Suppressor macrophage treated with lipopolysaccharide for 1 hour (primary cell): ENCODE data around the gene RAB20.
"Not testable (repeated sequence)": the region's sequence is repeated elsewhere in the genome, so short reads cannot be mapped to it uniquely, and the experiment has no call there.

ENCODE experiments used
- DNase-seq, 3 donors: peaks; one replicate each; pipeline ENCODE4 v3.0.0-alpha.2; 2020 to 2022

RAB20 gene

DNA sequence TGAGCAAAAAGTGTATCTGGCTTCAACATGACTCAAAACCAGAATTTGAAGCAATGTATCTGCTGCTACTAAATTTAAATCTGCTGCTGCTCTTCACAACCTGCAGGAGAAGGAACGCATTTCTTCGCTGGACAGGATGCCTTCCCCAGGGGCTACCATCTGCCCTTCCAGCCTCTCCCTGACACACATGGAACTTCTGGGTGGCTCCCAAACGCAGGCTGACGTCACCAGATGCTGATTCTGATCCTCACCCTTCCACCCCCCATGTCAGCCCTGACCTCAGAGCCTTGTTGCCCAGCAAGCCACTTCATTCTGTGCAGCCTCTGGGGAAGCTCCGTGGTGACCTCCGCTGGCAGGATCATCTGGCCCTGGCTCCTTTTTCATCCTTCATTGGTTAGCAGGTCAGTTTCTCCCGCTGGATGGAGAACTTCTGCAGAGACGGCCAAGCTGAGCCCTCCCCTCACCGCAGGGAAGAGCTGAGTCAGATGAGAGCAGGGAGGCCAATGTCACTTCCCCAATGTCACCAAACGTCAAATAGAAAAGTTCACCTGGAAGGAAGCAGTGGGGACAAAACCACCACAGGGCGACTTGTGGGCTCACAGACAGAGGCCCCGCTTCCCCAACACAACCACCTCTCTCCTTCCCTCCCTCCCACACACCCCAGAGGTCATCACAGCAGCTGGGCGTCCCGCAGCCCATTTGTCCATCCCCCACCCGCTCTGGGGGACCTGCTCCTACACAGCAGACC lies 14.0 kb upstream of the RAB20 start:
- DNase-seq = peak; percentile 68 to 83 (median 81)

DNA sequence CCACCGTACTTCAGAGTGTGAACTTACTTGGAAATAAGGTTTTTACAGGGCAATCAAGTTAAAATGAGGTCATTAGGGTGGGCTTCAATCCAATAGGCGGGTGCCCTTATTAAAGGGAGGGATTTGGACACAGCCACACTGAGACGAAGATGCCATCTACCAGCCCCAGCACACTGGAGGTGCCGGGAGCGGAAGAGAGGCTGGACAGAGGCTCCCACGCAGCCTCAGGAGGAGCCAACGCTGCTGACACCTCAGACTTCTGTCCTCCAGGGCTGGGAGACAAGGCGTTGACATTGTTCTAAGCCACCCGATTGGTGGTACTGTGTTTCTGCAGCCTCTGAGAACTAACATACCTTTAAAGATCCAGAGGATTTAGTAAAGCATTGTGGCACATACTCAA lies 12.6 kb upstream of the RAB20 start:
- DNase-seq = no peak

DNA sequence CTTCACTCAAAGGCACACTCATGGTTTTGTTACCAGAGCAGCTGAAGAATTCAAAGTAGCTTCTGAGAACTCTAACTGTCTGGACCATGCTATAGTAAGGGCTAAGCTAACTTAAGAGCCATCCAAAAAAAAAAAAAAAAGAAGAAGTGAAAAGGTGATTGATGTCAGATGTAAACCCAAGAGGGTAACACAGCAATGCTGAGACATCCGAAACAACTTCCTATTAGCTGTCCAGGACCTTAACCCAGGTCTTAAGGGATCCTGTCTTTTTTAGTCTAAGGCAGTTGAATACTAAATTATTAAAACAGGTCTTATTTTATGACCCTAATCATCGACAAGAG lies 11.2 kb upstream of the RAB20 start:
- no peak for DNase-seq

DNA sequence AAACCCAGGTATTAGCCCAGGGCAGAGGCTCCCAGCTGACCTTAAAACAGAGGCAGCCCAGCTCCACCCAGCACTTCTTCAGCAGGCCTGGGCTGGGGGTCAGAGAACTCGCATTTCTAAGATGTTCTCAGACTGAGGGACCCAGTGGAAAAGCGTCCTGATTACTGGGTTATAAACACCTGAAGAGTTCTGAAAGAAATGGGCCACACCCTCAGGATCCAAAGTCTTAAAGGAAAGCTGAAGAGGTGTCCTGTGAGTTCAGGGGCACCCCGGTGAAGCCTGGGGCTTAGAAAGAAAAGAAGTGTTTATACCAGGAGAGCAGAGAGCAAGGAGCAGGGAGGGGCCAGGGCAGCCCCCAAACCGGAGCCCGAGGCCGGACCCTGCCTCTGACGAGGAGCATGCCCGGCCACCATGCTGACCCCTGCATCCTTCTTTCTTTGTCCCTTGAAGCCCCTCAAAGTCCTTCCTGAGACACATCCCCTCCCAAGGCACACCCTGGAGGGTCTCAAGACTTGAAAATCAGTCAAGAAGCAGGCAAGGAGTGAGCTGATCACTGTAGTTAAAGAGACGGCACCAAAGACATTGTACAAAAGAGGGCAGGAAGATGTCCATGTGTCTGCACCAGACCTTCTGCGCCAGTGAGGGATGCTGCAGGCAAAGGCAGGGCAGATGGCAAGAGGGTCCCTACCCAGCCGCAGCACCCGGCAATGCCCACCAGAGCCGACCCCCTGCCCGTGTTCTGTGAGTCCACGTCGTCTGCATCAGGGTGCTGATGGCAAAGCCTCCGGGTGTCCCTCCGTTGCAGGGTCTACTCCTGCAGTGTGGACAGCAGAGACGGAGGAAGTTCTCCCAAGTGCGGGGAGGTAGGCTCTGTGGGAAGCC lies 10.6 kb upstream of the RAB20 start:
- DNase-seq = no peak

DNA sequence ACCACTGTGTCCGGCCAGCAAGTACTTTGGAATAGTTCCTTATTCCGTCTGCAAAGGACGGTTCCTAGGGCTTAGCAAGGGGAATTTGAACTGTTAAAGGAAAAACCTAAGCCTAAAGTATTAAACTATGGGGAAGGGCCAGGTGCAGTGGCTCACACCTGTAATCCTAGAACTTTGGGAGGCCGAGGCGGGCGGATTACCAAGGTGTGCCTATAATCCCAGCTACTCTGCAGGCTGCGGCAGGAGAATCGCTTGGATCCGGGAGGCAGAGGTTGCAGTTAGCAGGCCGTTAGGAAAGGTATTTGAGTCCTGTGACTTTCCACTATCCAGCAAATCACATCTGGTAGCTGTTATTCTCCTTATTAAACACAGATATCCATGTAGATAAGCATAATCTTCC lies 9.4 kb upstream of the RAB20 start:
- DNase-seq = no peak

DNA sequence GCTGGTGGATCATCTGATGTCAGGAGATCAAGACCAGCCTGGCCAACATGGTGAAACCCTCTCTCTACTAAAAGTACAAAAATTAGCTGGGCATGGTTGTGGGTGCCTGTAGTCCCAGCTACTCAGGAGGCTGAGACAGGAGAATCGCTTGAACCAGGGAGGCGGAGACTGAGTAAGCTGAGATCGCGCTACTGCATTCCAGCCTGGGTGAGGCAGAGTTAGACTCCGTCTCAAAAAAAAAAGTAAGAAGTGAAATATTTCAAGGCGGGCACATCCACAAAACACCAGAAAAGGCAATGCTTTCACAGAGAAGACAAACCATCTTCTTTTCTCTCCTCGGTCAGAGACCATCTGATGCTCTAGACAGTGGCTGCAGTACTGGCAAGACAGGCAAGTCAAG lies 8.4 kb upstream of the RAB20 start:
- not testable (repeated sequence) for DNase-seq

DNA sequence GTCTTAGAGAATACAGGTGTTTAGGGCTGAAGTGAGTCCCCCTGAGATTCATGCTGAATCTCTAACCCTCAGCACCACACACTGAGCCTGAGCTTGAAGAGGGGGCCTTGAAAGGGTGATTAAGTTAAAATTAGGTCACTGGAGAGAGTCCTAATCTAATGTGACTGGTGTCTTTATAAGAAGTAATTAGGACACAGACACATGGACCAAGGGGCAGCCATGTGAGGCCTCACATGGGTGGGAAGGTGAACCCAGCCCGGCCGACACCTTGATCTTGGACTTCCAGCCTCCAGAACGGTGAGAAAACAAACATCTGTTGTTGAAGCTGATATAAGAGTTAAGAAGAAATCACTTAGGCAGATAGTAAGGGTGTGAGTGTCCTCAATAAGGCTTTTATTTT lies 7.1 kb upstream of the RAB20 start:
- no peak for DNase-seq

DNA sequence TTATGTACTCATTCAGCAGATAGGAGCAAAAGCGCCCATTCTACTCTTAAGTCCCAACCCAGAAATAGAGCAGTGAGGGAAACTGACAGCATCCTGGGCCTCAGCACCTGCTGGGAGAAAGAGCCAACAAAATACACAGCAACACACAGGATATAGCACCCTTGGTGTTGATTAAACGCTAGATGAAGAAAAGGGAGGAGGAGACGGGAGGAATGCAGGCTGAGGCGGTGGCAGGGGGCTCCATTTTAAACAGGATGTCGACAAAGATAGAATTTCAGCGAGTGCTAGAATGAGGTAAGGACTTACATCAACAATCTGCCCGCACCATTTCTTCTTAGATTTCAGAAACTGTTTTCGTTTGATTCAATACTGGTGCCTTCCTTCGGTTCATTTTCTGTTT lies 4.6 kb upstream of the RAB20 start:
- DNase-seq = no peak

DNA sequence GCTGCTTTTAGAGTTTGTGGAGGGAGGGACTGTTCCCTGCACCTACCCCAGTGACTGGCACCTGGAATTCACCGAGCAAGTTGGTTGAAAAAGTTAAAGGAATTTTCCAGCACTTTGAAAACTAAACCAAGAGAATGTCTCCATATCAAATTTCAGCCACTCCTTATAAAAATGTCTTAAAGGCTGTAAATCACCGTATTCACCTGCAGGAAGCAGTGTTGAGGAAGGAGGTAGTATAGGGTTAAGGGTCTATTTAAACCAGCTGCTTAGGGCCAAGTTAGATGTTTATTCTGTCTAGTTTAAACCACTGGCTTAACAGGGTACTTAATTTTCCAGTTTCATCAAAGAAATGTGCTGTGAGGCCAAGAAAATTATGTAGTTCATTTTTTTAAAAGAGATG lies 3.8 kb upstream of the RAB20 start:
- no peak for DNase-seq

DNA sequence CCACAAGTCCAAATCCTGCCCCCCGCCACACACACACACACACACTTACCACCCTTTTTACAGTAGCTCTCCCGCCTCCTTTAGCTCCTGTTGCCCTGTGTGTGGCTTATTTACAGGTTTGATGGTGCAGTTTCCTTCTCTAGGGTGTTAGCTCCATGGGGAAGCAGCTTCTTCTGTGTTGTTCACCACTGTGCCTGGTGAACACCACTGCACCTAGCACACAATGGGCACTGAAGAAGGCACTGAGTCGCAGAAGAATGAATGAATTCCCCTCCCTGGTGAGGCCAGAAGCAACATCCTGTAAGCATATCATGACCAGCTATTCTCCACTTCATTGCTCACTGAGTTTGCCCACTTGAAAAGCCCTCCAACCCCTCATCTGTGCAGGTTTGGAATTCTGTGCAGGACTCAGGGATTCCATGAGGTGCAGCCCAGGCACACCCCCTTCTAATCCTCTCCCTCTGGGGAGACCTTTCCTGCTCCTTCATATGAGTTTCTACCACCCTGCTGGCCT lies 3.0 kb upstream of the RAB20 start:
- DNase-seq = no peak

DNA sequence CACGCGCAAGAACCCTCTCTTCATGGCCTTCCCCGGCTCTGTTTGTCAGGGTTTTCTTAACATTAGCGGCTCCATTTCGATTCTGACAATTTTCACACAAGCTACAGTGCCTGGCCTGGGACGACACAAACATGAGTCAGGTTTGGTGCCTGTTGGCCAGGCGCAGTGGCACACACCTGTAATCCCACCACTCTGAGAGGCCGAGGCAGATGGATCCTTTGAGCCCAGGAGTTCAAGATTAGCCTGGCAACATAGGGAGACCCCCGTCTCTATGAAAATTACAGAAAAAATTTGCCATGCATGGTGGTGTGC lies 1.9 kb upstream of the RAB20 start:
- no peak for DNase-seq

DNA sequence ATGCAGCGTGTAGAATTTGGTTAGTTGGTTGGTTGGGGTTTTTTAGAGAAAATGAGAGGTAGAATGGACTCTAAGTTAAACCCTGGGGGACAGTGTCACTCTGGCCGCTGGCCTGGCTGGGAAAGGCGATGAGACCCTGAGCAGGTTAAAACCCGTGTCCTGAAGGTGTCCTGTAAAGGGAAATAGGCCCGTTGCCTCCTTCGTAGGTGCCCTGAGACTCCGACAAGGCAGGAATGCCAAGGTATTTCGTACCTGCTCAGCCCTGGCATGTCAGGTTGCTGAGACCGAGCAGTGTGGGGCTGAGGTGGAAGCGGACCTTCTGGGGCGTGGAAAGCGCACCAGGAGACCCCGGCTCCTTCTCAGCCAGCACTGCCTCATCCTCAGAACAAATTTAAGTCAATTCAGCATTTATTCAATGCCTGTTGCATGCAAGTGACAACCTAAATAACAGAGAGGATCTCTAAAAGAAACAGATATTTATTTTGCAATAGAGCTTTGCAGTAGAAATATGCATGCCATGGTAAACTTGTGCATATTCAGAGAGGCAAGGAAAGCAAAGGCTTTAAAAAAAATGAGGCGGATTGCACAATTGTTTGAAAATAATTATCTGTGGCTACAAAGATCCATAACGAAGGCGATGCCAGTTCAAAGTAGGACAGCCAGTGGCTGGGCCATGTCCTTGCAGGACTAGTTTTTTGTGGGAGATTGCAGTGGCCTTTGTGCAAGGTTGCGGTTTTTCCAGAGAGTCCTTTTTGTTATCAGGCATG lies 1.4 kb upstream of the RAB20 start:
- DNase-seq = no peak

DNA sequence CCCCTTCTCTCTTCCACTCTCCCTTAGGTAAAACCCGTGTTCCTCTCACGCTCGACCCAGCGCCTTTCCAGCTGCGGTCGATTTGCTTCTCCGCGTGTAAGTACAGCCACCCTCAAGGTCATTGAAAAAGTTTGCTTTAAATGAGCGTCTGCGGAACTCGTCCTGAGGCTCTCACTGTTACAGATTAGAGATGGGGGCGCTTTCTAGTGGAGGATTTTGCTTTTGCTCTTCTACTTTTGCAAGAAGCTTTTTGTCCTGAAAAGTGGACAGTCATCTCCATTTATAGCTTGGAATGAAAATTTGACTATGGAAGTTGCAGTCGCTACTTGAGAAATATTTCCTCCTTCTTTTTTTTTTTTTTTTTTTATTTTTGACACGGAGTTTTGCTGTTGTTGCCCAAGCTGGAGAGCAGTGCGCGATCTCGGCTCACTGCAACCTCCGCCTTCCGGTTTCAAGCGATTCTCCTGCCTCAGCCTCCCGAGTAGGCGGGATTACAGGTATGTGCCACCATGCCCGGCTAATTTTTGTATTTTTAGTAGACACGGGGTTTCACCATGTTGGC lies 595 bp upstream of the RAB20 start:
- DNase-seq = peak; percentile 28 to 65 (median 52)

DNA sequence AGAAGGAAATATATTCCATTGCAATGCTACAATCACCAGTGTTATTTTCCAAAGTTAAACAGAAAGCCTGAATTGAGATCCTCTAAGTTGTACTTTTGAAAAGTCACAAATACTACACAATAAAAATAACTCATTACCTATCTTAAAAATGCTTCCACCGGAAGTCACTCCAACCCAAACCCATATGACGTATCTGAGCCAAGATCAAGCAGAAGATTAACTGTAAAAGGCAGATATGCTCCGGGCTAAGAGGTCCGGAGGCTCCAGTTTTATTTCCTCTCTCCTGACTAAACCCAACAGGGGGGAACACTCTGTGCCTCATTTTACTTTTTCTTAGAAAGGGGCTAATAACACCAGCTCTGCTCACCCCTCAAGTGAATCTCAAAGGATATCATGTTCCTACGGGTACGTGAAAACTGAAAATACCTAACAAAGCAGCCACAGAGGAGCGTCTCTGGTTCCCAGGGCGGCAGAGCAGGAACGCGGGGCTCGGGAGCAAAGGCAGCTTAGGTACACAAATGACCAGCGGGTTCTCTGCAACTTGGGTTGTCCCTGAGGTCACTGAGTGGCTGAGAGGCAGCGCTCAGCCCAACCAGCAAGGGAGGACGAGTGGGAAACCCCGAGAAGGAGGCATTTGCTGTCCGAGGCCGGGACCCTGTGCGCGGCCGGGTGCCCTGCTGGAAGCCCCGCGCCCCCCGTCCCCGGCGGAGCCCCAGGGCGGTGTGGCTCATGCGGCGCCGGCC lies 750 bp downstream of the RAB20 start:
- DNase-seq = peak; percentile 80 to 86 (median 85)

DNA sequence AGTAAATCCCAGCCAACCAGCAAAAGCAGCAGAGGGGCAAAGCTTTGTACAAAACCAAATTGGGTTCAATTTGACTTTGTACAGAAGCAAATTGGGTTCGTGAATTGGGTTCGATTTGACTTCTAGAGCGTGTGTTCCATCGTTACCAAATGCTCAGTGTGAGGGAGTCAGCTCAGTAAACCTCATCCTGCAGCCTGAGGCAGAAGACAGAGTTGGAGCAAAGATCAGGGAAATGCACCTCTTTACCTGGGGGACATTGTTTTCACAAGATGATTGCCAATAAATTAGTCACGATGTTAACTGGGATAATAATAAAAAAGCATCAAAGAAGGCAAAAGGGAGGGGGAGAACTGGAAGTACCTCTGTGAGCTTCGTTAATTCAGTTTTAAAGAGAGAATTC lies 1.5 kb downstream of the RAB20 start:
- no peak for DNase-seq

DNA sequence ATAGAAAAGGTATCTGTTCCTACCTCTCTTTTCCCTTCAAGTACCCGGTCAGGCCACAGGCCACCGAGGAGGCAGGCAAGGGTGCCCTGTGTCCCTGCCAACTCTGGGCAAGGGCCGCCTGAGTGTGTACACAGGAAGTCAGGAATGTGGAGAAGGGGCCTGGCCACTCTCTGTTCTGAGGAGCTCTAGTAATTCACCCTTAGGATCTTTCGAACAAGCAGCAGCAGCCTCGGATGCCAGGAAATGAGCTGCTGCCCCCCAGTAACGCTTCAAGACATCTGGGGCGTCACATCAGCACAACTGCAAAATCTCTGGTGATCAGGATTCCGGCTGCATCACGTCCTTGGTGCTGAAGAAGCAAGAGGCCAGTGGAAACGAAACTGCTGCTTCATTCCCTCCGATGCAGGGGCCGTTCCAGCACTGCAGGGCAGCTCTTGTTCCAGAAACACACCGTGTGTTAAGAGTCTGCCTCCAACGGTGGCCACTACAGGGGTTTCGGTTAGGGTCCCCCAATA lies 2.0 kb downstream of the RAB20 start:
- peak; percentile 36 to 56 (median 49) for DNase-seq

DNA sequence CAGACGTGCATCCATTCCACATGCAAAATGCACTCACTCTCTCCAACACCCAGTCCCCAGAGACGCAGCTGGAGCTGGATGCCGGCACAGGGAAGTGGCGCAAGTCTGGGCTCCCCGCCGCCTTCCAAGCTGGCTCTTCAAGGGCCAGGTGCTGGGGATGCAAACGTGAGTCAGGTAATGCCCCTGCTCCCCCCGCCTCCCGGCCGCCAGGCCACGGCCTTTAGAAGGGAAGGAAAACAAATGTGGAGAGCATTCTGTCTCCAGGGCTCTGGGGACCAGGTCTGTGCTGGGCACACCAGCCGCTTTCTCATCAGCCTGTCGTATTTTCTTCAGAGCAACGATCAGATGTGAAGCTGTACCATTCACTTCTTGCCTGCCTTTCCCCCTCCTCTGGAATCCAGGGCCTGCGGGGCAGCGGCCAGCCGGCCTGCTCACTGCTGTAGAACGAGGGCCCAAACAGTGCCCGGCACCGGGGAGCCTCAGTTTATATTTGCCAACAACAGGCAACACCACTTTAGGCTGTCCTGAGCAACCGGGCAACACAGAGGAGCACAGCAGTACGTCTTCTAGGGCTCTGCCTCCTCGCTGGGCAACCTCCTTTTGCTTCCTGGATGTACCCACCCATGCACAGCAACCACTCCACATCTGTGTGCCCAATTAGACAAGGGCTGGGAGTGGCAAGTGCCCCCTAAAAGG lies 3.8 kb downstream of the RAB20 start:
- DNase-seq = peak in 1 of 3 donors; percentile 15

DNA sequence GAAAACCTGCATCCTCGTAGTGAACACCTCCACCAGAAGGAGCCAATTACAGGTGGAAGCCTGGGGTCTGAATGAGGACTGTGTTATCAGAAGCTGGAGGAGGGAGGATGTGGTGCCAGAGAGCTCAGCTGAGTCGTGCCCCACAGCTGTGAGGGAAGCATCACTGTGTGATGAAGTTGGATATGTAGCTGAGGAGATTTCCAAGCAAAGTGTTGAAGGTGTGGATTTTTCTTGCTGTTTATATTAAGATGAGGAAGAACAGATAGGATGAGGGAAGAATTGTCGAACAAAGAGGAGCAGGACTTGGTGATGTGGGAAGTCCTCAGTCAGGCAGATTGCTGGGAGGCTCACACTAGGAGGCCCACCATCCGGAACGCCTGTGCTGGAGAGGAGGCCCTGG lies 4.4 kb downstream of the RAB20 start:
- DNase-seq = no peak

DNA sequence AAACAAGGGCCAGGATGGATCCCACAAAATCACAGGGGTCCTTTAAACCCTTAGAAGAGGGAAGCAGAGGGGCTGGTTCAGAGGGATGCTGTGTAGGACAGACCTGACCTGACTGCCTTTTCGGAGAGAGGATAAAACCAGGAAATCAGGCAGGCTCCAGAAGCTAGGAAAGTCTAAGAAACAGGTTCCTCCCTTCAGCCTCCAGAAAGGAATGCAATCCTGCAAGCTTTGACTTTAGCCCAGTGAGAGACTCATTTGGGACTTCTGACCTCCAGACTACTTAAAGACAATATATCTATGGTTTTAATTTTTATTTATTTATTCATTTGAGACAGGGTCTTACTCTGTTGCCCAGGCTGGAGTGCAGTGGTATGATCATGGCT lies 5.3 kb downstream of the RAB20 start:
- DNase-seq = no peak

DNA sequence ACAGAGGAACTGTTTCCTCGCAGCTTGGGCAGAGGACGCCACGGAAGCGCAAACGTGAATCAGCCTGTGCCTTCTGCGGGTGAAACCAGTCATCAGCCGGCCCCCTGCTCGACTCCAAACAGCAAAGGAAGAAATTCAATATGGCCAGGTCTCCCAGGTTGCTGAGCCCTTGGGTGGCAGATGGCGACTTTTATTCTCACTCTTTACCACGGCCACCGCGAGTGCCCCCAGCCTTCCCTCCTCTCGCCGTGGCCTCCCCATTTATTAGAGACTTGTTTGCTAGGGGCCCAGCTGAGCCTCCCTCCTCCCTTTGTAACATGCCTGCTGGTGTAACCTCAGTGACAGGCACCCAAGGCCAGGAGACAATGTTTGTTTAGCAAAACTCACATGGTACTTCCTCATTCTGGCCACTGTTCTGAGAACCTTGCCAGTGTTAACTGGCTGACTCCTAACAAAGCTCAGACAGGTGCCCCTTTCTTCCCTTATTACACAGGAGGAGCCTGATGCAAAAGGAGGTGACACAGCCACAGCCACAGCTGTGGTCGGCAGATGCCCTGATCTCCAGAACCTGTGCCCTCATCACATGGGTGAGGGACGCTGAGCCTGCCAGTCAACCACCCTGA lies 5.8 kb downstream of the RAB20 start:
- DNase-seq = peak; percentile 39 to 49 (median 44)

DNA sequence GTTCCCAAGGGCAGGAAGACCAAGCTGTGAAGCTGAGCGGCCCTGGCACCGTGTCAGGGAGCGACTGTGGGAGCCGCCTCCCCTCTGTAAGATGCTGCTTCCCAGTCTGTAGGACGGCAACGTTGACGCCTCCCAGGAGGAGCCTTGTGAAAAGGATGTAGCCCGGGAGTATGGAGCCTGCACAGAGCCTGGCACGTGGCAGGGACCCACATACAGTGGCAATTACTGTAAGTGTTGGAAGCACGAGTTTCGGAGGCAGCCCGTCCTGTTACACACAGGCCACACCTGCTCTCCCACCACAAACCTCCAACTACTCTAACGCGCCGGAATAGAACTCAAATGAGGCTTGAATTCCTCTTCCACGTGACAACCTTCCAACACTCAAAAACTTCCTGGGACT lies 6.6 kb downstream of the RAB20 start:
- no peak for DNase-seq
